WERI-Rb-1 (cell line): ENCODE measurements around the gene DUOX1.

Experiments used
- DNase-seq: peaks from one replicate; pipeline ENCODE4 v3.0.0-alpha.2; 2020
- H3K27ac ChIP-seq: fragments of 250-450 bp; sonication (Bioruptor Pico); 2 replicates; pipeline ENCODE4 v1.5.1; 2020; ENCODE audit warnings: mild to moderate bottlenecking, moderate library complexity
- H3K27me3 ChIP-seq: fragments of 250-450 bp; sonication (Bioruptor Pico); 2 replicates; pipeline ENCODE4 v1.5.1; 2021; ENCODE audit warnings: mild to moderate bottlenecking, low read depth, moderate library complexity; ENCODE audit not compliant: insufficient read depth, severe bottlenecking
- H3K36me3 ChIP-seq: fragments of 250-450 bp; sonication (Bioruptor Pico); 2 replicates; pipeline ENCODE4 v1.5.1; 2020; ENCODE audit warnings: mild to moderate bottlenecking, moderate library complexity
- H3K4me3 ChIP-seq: 2 replicates; pipeline ENCODE4 v1.5.1; 2011; ENCODE audit warnings: low read depth, mild to moderate bottlenecking, control low read depth, low read length
- H3K9me3 ChIP-seq: fragments of 250-450 bp; sonication (Bioruptor Pico); 2 replicates; pipeline ENCODE4 v1.5.1; 2021; ENCODE audit warnings: mild to moderate bottlenecking, moderate library complexity; ENCODE audit not compliant: severe bottlenecking
- TF ChIP-seq, protein P1 (sequence below): IDR thresholded peaks from 2 replicates; pipeline ENCODE4 v1.5.1; 2011; ENCODE audit warnings: low read depth, mild to moderate bottlenecking, control low read depth, inconsistent platforms, low read length

DUOX1 gene

GRCh38 chr15:45180648-45181436 lies 51.0 kb downstream of the DUOX1 start:
- peaks cover 69% of the 10 kb centered on the region for H3K36me3 ChIP-seq
- no peak overlapping the region for H3K4me3 ChIP-seq
- no peaks in the 10 kb centered on the region for H3K9me3 ChIP-seq
- no peak for DNase-seq
- no peaks in the 10 kb centered on the region for H3K27me3 ChIP-seq
- peak overlapping the region; percentile 95 for H3K27ac ChIP-seq
- TF ChIP-seq, protein P1, sequence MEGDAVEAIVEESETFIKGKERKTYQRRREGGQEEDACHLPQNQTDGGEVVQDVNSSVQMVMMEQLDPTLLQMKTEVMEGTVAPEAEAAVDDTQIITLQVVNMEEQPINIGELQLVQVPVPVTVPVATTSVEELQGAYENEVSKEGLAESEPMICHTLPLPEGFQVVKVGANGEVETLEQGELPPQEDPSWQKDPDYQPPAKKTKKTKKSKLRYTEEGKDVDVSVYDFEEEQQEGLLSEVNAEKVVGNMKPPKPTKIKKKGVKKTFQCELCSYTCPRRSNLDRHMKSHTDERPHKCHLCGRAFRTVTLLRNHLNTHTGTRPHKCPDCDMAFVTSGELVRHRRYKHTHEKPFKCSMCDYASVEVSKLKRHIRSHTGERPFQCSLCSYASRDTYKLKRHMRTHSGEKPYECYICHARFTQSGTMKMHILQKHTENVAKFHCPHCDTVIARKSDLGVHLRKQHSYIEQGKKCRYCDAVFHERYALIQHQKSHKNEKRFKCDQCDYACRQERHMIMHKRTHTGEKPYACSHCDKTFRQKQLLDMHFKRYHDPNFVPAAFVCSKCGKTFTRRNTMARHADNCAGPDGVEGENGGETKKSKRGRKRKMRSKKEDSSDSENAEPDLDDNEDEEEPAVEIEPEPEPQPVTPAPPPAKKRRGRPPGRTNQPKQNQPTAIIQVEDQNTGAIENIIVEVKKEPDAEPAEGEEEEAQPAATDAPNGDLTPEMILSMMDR, result no peak

DNA sequence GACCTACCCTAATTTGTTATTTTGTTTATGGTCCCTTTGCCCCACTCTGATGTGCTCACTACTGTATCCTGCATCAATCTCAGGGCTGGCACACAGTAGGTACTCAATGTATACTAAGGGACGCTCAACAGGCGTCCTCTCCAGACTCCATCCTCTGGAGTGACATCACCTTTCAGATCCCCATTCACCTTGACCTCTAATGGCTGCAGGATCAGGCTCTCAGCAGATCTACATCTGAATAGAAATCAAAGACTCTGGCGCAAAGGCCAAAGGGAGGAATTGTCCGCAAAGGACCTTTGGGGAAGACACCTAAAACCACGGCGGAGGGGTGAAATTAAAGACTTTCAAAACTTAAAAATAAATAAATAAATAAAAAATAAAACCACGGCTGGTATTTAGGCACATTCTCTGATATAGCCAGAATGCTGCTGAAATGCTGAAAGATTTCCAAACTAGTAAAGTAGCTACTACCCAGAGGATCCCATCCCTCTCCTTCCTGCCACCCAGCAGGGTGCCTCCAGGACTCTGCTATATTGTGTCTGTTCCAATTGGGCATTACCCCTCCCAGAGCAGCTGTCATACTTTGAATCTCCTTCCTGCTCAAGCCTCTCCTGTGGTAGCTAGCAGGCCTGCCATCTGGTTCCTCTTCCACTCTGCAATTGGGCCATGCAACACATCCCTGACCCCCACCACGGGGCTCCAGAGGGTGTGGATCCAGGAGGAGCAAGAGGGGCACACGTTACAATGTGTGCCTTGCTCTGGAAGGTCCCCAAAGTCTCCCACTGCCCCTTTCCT lies 51.9 kb downstream of the DUOX1 start:
- peak overlapping the region; percentile 95 for H3K27ac ChIP-seq
- peaks cover 69% of the 10 kb centered on the region for H3K36me3 ChIP-seq
- TF ChIP-seq, protein P1, result no peak
- H3K4me3 ChIP-seq, result no peak overlapping the region
- no peaks in the 10 kb centered on the region for H3K27me3 ChIP-seq
- peak; percentile 89 for DNase-seq
- H3K9me3 ChIP-seq, result no peaks in the 10 kb centered on the region

DNA sequence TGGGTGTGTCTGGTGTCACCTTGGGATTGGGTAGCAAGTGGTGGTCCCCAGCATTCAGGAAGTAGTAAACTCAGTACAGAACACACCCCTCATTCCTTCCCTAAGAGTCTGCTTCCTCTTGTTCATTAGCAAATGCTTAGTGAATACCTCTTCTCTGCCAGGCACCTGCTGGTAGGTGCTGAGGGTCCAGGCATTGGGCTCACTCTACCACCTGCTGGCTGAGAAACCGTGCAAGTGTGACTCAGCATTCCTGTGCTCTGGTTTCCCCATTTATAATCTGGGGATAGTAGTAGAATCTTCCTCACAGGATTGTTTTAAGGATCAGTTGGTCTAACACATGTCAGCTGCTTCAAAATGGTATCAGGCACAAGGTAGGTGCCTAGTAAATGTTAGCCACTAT lies 53.2 kb downstream of the DUOX1 start:
- TF ChIP-seq, protein P1, result no peak
- H3K36me3 ChIP-seq, result peaks cover 59% of the 10 kb centered on the region
- peak overlapping the region; percentile 95 for H3K27ac ChIP-seq
- H3K27me3 ChIP-seq, result no peaks in the 10 kb centered on the region
- no peak overlapping the region for H3K4me3 ChIP-seq
- no peak for DNase-seq
- no peaks in the 10 kb centered on the region for H3K9me3 ChIP-seq

DNA sequence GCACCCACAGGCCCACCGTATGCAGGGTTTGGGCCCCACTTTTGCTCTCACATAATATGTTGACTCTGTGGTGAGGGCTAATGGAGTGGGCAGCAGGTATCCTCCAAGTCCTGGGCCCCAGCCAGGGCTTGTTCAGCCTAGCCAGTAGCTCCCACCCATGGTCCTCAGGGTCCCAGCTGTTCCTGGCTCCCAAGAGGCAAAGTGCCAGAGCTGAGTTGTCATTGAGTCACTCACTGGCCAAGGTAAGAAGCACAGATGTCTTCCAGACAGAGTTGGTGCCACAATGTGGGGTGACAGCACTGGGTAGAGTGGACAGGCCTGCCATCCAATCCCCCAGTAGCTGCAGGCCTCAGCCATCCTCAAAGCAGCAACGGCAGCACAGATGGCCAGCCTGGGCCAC lies 53.7 kb downstream of the DUOX1 start:
- peak overlapping the region; percentile 95 for H3K27ac ChIP-seq
- peaks cover 56% of the 10 kb centered on the region for H3K36me3 ChIP-seq
- DNase-seq, result peak; percentile 89
- no peaks in the 10 kb centered on the region for H3K9me3 ChIP-seq
- H3K4me3 ChIP-seq, result peak overlapping the region; percentile 8; the same call in 1 of the 2 replicates
- H3K27me3 ChIP-seq, result no peaks in the 10 kb centered on the region
- TF ChIP-seq, protein P1, result no peak

- peak; percentile 59 for DNase-seq
- TF ChIP-seq, protein P1, result no peak
- H3K27ac ChIP-seq, result peak overlapping the region; percentile 95
- peaks cover 46% of the 10 kb centered on the region for H3K36me3 ChIP-seq
- no peaks in the 10 kb centered on the region for H3K27me3 ChIP-seq
- H3K4me3 ChIP-seq, result peak overlapping the region; percentile 20
- H3K9me3 ChIP-seq, result no peaks in the 10 kb centered on the region
Measured at GRCh38 chr15:45184562-45185041, 54.8 kb downstream of the DUOX1 start.
